ENCODE data around the gene SNHG17.
"Not testable (repeated sequence)": the region's sequence is repeated elsewhere in the genome, so short reads cannot be mapped to it uniquely, and the experiment has no call there.

Gene SNHG17

DNA sequence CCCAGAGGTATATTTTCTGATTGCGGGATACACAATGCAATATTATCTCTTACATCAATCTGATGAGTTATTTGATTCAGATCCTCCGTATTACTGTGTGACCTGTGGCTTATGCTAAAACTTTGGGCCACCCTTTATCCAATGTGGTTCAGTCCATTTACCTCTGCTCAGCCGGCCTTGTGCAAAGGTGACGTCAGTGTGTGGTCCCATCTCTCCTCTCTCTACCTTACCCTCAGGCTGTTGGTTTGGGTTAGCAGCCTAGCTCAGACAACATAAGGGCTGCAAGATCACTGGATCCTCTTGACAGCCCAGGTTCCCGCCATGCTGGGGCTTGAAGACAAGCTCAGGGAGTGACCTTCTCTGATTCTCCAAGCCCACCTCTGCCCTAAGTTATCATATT is 33.0 kb downstream of the SNHG17 start:
- no peak for DNase-seq
- intact Hi-C loops (cut with DNase I; ENCODE audit: low total_unique reads), result loop anchor here (10.0 kb wide), 1 partner anchor 167 kb away; no protein-coding TSS in a partner anchor

DNA sequence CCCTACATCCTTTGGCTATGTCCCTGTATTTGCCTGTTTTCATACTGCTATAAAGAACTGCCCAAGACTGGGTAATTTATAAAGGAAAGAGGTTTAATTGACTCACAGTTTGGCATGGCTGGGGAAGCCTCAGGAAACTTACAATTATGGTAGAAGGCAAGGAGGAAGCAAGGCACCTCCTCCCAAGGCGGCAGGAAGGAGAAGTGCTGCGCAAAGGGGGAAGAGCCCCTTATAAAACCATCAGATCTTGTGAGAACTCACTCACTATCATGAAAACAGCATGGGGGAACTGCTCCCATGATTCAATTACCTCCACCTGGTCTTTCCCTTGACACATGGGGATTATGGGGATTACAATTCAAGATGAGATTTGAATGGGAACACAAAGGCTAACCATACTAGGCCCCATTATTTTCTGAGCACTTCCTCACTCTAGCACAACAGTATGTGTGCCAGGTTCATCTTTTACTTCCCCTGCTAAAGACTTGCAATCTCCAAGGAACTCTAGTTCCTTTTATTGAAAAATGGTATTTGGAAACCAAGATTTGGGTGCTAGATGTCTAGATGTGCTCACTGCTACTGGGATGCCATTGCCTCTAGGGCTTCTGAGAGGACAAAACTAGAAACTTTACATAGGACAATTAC is 39.3 kb downstream of the SNHG17 start:
- DNase-seq; H3K27me3 ChIP-seq; H3K4me3 ChIP-seq; H3K9me3 ChIP-seq; intact Hi-C loops (cut with DNase I; ENCODE audit: low total_unique reads); H3K36me3 ChIP-seq: not testable (repeated sequence)
- Histone ChIP-seq H3K27ac (peak overlapping the region; percentile 52 to 54), H3K4me1 (peaks cover 0 to 27% (median 10%) of the 10 kb centered on the region in 4 donors)

More for the DNA sequence above, 33.0 kb downstream of the SNHG17 start:
- Histone ChIP-seq H3K4me3 (no peak overlapping the region), H3K27me3 (no peaks in the 10 kb centered on the region), H3K9me3 (no peaks in the 10 kb centered on the region), H3K36me3 (no peaks in the 10 kb centered on the region), H3K4me1 (no peaks in the 10 kb centered on the region), H3K27ac (no peak overlapping the region)
- TF ChIP-seq, protein P1, sequence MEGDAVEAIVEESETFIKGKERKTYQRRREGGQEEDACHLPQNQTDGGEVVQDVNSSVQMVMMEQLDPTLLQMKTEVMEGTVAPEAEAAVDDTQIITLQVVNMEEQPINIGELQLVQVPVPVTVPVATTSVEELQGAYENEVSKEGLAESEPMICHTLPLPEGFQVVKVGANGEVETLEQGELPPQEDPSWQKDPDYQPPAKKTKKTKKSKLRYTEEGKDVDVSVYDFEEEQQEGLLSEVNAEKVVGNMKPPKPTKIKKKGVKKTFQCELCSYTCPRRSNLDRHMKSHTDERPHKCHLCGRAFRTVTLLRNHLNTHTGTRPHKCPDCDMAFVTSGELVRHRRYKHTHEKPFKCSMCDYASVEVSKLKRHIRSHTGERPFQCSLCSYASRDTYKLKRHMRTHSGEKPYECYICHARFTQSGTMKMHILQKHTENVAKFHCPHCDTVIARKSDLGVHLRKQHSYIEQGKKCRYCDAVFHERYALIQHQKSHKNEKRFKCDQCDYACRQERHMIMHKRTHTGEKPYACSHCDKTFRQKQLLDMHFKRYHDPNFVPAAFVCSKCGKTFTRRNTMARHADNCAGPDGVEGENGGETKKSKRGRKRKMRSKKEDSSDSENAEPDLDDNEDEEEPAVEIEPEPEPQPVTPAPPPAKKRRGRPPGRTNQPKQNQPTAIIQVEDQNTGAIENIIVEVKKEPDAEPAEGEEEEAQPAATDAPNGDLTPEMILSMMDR (IDR thresholded peaks at IDR 0.05), result no peak

DNA sequence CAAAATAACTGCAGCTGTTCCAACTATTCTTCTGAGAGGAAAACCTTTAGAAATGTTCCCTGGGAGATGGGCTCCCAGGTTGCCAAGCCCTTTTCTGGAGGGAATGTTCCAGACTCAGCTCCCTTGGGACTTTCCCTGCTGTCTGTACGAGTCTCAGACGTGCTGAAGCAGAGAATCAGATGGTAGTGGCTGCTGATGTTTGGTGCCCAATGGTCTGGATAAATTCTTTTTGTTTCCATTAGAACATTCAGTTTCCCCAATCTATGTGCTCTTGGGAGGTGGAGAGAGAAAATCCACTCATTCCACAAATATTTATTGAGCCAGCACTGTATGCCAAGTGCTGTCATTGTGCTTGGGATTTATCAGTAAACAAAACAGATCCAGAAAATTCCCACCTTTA is 40.0 kb downstream of the SNHG17 start:
- peaks cover 0 to 27% (median 10%) of the 10 kb centered on the region in 4 donors for H3K4me1 ChIP-seq
- peak in 1 of 2 donors; percentile 80 for DNase-seq

DNA sequence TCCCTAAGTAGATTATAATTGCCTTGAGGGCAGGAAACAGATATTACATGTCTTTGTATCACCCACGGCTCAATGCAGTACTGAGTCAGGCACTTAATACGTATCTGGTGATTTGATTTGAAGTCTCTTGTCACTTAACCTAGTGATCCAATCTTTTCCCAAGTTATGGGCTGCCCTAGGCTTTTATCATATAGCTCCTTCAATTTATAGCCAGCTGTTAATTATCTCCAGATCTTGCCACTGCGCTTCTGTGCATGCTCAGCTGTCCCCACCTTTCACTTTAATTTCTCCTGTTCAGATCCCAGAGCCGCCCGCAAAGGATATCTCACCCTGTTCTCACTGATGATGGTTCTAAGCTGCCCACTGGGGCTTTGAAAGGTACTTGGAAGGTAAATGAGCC is 41.9 kb downstream of the SNHG17 start:
- H3K9me3 ChIP-seq, result no peaks in the 10 kb centered on the region
- no peaks in the 10 kb centered on the region for H3K27me3 ChIP-seq
- DNase-seq, result no peak
- no peaks in the 10 kb centered on the region for H3K36me3 ChIP-seq
- no peak overlapping the region for H3K4me3 ChIP-seq
- H3K27ac ChIP-seq, result peak overlapping the region in 1 of 2 donors; percentile 54
- TF ChIP-seq, protein P1 (IDR thresholded peaks at IDR 0.05), result no peak
- intact Hi-C loops (cut with DNase I; ENCODE audit: low total_unique reads), result no loop called here
- H3K4me1 ChIP-seq, result peaks cover 0 to 27% (median 10%) of the 10 kb centered on the region in 4 donors

More for the DNA sequence above, 40.0 kb downstream of the SNHG17 start:
- Histone ChIP-seq H3K27ac (peak overlapping the region; percentile 52 to 54), H3K27me3 (no peaks in the 10 kb centered on the region), H3K4me3 (no peak overlapping the region), H3K9me3 (no peaks in the 10 kb centered on the region), H3K36me3 (no peaks in the 10 kb centered on the region)
- TF ChIP-seq, protein P1 (IDR thresholded peaks at IDR 0.05), result no peak
- intact Hi-C loops (cut with DNase I; ENCODE audit: low total_unique reads), result no loop called here

DNA sequence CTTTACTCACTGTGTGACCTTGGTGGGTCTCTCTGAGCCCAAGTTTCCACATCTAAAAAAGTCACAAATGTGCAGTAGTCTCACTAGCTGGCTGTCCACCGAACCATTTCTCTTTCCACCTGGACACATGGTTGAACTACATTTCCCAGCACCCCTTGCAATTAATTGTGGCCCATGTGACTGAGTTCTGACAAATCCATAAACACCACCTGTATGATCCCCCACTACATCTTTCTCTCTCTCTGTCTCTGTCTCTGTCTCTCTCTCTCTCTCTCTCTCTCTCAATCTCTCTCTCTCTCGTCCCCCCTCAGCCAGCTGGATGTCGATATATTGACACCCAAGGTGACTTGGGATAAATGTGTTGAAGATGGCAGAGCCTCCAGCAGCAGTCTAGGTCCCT is 42.8 kb downstream of the SNHG17 start:
- TF ChIP-seq, protein P1 (IDR thresholded peaks at IDR 0.05), result no peak
- intact Hi-C loops (cut with DNase I; ENCODE audit: low total_unique reads), result no loop called here
- Histone ChIP-seq H3K4me3 (no peak overlapping the region), H3K9me3 (no peaks in the 10 kb centered on the region), H3K27ac (no peak overlapping the region), H3K4me1 (peaks cover 0 to 27% (median 10%) of the 10 kb centered on the region in 4 donors), H3K36me3 (no peaks in the 10 kb centered on the region), H3K27me3 (no peaks in the 10 kb centered on the region)
- DNase-seq, result no peak

DNA sequence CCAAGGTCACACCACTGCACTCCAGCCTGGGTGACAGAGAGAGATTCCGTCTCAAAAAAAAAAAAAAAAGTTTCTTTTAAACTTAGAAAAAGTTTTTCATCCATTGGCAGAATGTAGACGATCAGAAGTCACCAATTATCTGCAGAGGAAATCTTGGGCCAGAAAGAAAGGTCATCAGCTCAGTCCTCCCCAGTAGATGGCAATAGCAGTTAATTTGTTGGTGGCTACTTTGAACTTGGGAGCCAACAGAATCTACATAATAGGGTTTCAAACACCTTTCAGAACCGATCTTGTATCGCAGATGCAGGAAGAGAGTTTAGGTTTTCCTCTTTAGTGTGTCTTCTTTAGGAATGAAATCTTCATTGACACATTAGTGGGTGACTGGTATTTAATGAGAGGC is 47.2 kb downstream of the SNHG17 start:
- intact Hi-C loops (cut with DNase I; ENCODE audit: low total_unique reads), result no loop called here
- Histone ChIP-seq H3K4me3 (no peak overlapping the region), H3K9me3 (no peaks in the 10 kb centered on the region), H3K27ac (no peak overlapping the region), H3K36me3 (no peaks in the 10 kb centered on the region), H3K4me1 (no peaks in the 10 kb centered on the region), H3K27me3 (no peaks in the 10 kb centered on the region)
- TF ChIP-seq, protein P1 (IDR thresholded peaks at IDR 0.05), result no peak
- no peak for DNase-seq

All from tibial artery (tissue), 4 donors.